ENCODE data around the gene MAN1B1.
"Not testable (repeated sequence)": the region's sequence is repeated elsewhere in the genome, so short reads cannot be mapped to it uniquely, and the experiment has no call there.

The MAN1B1 gene

GRCh38 chr9:137112564-137113384 is 26.0 kb downstream of the MAN1B1 start:
- no peak for DNase-seq

GRCh38 chr9:137113385-137114159 is 26.8 kb downstream of the MAN1B1 start:
- peak in 1 of 3 experiments; percentile 23 for DNase-seq

GRCh38 chr9:137114220-137114612 is 27.4 kb downstream of the MAN1B1 start:
- peak in 2 of 3 experiments; percentile 80 to 85 for DNase-seq

- peak; percentile 39 to 91 (median 80) for DNase-seq
Observed at GRCh38 chr9:137114613-137115393, 28.0 kb downstream of the MAN1B1 start, which contains the start of gene DPP7. Gene DPP7 (minus strand): TSS chr9:137114733. CDS start chr9:137114713, 20 bp downstream.

- no peak for DNase-seq
Observed at GRCh38 chr9:137115394-137116026, 28.7 kb downstream of the MAN1B1 start.

- no peak for DNase-seq
Observed at GRCh38 chr9:137116027-137116507, 29.3 kb downstream of the MAN1B1 start.

- no peak for DNase-seq
Observed at GRCh38 chr9:137116728-137117127, 29.9 kb downstream of the MAN1B1 start.

- DNase-seq: no peak
Observed at GRCh38 chr9:137117269-137117731, 30.5 kb downstream of the MAN1B1 start.

GRCh38 chr9:137118092-137118603 is 31.4 kb downstream of the MAN1B1 start:
- DNase-seq: not testable (repeated sequence)

- not testable (repeated sequence) for DNase-seq
Observed at GRCh38 chr9:137121927-137122795, 35.4 kb downstream of the MAN1B1 start.

GRCh38 chr9:137122796-137123467 is 36.1 kb downstream of the MAN1B1 start:
- DNase-seq: not testable (repeated sequence)

- DNase-seq: no peak
Observed at GRCh38 chr9:137123468-137123837, 36.7 kb downstream of the MAN1B1 start.

GRCh38 chr9:137123952-137124462 is 37.2 kb downstream of the MAN1B1 start:
- DNase-seq: not testable (repeated sequence)

- no peak for DNase-seq
Observed at GRCh38 chr9:137126786-137127185, 40.0 kb downstream of the MAN1B1 start.

- no peak for DNase-seq
Observed at GRCh38 chr9:137127301-137128157, 40.7 kb downstream of the MAN1B1 start.

GRCh38 chr9:137128158-137128861 is 41.5 kb downstream of the MAN1B1 start:
- DNase-seq: no peak

- DNase-seq: peak in 1 of 3 experiments; percentile 33
Observed at GRCh38 chr9:137128862-137129455, 42.2 kb downstream of the MAN1B1 start.
